Activated CD8-positive, alpha-beta memory T cell treated with anti-CD3 and anti-CD28 coated beads, Interleukin-2, amount 50 U/mL, for 24 hours (primary cell): ENCODE results near the gene CPLX3.

Experiments
- DNase-seq: peaks from one replicate; pipeline ENCODE4 v3.0.0-alpha.2; 2020; ENCODE audit errors: extremely low read depth

Gene CPLX3

DNA sequence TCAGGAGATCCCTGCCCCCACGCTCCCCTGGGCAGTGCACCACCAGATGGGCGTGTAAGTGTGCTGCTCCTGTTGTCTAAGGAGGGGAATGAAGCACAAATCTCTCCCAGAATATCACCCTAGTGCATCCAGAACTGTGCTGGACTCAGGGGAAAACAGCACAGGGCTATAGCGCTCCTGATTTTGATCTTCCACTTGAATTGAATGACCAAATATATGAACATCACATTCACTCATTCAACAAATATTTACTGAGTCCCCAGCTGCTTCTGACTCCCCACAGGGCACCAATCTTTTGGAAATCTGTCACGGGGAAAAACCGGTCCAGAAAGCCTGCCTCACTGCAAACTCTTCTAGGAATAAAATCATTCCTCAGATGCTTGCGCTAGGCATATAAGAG lies 2.4 kb downstream of the CPLX3 start:
- DNase-seq: no peak

- no peak for DNase-seq
These were observed 3.1 kb downstream of the CPLX3 start for GRCh38 chr15:74829486-74829885.

DNA sequence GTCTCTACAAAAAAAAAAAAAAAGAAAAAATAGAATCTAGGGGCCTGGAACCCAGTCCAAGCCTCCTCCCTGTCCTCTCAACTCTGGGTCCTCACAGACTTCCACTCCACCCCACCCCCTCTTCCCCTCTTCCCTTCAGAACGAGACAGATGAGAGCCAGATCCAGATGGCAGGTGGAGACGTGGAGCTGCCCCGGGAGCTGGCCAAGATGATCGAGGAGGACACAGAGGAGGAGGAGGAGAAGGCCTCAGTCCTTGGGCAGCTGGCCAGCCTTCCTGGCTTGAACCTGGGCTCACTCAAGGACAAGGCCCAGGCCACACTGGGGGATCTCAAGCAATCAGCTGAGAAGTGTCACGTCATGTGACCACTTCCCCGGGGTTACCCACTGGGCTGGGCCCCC lies 3.6 kb downstream of the CPLX3 start:
- DNase-seq: no peak

GRCh38 chr15:74830868-74831267 lies 4.4 kb downstream of the CPLX3 start:
- no peak for DNase-seq

DNA sequence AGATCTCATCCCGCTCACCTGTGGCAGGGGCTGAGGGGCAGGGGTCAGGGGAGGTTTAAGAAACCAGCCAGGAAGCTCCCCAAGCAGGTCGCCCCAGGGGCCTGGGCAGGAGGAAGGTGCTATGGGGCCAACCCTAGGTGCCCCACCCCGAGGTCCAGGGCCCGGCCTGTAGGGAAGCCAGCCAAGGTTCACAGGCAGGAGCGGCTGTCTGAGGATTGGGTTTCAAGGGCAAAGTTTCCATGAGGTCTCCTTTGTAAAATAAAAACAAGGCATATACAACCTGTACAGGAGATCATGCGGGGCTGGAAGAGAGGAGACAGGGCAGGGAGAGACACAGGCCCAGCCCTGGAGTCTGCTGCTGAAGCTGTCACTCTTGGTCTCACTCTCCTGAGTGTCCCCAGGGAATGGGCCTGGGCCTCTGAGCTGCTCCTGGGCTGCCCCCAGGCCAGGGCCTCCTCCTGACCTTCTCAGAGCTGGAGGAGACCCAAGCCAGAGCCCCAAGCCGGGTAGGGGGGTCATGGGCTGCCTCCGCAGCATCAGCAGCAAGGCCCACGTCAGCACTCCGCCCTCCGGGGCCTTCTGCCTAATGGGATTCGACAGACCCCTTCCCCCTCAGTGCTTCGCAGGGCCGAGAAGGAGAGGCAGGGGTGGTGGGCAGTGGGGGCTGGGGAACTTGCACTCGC lies 5.5 kb downstream of the CPLX3 start:
- DNase-seq: no peak

DNA sequence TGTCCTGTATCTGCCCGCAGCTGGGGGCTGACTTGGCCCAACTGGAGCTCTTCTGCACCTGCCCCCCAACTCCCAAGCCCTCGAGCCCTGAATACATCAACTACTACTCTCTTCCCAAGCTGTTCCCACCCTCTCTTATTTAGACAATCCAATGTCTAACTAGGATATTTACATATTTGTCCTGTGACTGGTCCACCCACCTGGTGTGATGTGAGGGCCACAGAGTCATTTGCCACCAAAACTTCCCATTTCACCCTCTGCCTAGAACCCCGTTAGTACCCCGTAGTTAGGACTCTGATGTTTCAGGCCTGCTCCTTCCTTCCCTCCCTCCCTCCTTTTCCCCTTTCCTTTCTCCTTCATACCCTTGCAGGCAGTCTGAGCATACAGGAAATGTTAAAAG lies 6.4 kb downstream of the CPLX3 start:
- DNase-seq: no peak

- DNase-seq: no peak
These were observed 7.1 kb downstream of the CPLX3 start for GRCh38 chr15:74833376-74834107.

DNA sequence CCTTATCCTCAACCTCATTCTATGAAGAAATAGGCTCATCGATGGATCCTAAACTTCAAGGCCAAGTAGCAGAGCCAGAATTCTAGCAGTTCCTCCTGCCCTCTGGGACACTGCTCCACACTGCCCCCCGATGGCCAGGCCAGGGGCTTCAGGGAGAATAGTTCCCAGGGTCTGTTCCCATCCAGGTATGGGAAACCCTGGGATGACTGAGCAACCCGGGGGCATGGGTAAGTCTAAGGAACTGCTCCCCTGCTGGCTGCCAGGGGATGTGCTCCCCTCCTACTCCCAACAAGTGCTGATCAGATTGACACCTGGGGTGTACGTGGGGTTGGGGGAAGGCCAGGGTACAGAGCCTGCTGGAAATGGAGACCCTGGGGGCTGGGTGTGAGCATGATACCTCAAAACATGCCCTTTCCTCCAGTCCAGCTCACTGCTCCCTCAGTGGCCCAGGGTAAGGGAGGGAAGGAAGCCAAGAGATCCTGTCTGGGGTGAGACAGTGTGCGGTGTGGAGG lies 8.9 kb downstream of the CPLX3 start:
- no peak for DNase-seq

DNA sequence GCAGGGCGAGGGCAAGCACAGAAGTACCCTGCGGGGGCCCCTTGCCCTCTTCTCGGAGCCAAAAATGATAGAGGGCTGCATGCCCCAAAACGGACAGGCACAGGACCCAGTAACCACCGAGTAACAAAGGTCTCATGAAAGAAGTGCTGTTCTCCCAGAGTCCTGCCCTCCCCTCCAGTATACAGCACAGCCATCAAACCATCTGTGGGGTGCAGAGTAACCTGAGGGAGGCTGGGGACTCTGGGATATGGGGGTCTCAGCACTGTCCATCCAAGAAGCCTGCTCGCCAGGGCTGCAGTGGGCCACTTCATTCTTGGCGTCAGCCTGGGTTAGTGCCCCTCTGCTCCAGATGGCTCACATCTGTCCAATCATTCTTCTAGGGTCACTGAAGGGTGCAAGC lies 10.4 kb downstream of the CPLX3 start:
- no peak for DNase-seq

GRCh38 chr15:74837482-74838136 lies 11.2 kb downstream of the CPLX3 start:
- DNase-seq: no peak

DNA sequence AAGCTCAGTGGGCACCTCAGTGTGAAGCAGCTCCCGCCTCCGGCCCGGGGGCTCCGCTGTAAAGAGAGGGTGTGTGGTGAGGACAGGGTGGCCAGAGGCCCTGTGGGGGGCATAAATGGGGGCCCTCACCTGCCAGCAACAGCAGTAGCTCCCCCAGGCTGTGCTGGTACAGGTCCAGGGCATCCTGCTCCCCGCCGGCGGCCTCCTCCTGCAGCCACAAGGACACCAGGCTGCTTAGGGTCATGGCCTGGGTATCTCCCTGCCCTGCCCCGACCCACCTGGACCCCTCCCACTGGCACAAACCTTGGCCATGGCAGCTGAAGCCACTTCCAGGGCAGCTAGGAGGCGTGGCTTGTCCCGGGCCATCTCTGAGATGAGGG lies 11.7 kb downstream of the CPLX3 start:
- no peak for DNase-seq

GRCh38 chr15:74838746-74839525 lies 12.5 kb downstream of the CPLX3 start:
- no peak for DNase-seq

DNA sequence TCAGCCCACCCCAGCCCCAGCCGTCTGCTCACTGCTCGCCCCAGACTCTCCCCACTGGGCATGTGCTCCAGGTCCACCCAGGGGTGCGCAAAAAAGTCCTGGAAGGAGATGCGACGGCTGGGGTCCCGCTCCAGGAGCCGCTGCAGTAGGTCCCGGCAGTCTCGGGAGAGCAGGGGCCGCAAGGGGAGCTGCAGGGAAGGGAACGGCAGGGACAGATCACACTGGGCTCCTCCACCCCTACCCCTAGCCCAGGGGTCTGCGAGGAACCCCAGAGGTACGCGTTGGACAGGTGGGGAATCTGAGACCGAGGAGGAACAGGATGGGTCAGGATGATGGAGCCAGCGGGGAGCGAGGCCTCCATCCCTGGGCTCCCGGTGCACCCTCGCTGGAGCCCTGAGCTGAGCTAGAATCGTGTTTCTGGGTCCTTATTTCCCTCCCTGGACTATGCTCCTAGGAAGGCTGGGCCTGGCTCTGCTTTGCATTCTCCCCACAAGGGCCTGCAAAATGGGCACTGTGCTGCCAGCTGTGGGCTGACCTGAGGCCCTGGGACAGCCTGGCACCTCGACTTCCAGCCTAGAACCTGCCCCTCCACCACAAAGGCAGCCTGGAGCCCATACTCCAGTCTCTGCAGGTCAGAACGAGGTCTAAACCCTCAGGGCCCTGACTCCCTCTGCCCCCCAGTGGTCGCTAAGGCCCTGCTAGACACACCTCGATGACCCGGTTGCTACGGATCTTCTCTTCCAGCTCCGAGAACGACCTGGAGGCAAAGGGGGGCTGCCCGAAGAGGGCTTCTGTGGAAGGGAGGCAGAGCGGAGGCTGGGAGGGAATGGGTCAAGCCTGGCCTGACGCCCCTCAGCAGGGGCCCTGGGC lies 13.3 kb downstream of the CPLX3 start:
- no peak for DNase-seq

DNA sequence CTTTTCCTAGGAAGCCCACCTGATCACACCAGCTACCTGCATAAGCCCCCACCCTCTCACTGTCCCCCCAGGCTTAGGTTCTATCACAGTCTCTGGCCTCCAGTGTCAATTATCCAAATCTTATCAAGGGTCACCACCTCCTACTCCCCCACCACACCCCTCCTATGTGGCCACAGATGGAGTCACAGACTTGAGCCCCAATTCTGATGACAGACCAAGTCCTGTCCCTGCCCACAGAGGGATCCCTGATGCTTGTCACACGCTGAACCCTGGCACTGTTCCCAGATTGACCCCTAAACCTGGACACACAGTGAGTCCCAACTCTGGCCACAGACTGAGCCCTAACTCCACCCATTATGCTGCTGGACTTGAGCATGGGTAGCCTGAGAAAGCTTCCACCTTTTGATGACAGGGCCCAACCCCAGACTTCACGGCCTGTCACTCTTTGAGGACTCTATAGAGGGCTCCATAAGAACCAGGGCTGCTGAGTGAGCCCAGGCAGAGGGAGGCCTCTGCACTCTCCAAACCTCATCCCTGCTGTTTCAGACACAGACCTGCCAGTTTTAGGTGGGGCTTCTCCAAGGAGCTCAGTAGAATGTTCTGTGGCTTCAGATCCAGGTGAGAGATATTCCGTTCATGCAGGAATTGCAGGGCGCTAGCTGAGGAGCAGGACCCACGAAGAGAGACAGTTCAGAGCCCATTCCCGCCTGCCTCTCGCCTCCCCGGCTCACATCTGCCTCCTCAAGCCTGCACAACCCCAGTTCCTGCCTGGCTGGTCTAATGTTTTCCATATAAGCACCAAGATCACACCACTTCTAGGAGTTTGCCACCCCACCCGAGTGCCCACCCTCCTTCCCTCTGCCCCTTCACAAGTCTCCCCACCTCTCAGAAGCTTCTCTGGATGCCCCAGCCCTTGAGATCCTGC lies 14.7 kb downstream of the CPLX3 start:
- DNase-seq: no peak

DNA sequence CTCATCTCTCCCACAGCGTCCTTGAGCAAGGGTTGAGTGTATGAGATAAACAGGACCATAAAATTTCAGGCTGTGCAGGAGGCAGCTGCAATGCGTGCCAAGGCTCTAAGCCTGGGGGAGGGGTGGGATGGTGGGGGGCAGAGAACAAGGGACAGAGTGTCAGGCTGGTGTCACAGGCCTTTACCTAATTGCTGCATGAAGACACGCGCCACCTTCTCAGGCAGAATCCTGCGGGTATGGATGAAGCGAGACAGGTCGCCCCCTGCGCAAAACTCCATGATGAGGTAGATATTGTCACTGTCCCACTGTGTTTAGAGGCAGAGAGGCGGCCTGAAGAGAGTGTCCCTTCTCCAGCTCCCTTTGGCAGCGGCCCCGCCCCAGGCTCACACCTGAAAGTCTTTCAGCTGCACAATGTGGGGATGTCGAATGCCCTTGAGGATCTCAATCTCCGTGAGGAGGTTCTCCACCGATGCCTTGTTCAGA lies 15.5 kb downstream of the CPLX3 start:
- no peak for DNase-seq

GRCh38 chr15:74842581-74843444 lies 16.4 kb downstream of the CPLX3 start, which contains the start of gene ULK3:
Gene ULK3, minus strand, starts transcription at chr15:74843156. Its CDS starts 51 bp downstream, at chr15:74843105.
- peak; percentile 66 for DNase-seq

DNA sequence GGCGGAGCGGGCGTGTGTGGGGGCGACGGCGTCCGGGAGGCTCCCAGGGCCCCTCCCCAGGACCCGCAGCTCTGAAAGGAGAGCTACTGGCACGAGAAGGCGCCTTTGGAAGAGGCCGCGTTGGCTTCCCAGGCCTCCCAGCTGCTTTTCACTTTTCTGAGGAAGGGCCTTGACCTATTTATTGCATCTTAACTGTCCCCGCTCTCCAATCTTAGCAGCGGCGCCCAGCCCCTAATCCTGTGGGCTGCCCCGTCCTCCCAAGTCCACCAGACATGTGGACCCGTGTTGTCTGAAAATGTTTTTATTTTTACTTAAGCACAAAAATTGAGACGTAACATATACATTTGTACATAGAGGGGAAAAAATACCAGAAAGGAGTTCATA lies 17.0 kb downstream of the CPLX3 start:
- no peak for DNase-seq

- DNase-seq: no peak
These were observed 17.5 kb downstream of the CPLX3 start for GRCh38 chr15:74843891-74844299.
